ENCODE results near the gene MMP11. TPM values are rescaled to one million over a fixed set of nuclear protein-coding genes. Genes with fewer than 3 reads are reported as not detected.

The MMP11 gene
- total and polyA plus RNA-seq, 11 donors = 5.2 to 17.0 (median 10.4) TPM

- Histone ChIP-seq H3K4me3 (no peak overlapping the region), H3K9me3 (no peaks in the 10 kb centered on the region), H3K27me3 (no peaks in the 10 kb centered on the region), H3K4me1 (peaks cover 0 to 45% (median 18%) of the 10 kb centered on the region in 12 donors), H3K27ac (no peak overlapping the region), H3K36me3 (peaks cover 0 to 95% (median 77%) of the 10 kb centered on the region in 9 donors)
- ATAC-seq (no peak), DNase-seq (no peak)
- TF ChIP-seq CTCF (IDR thresholded peaks at IDR 0.05) (no peak), POLR2A (IDR thresholded peaks at IDR 0.05) (no peak)
- intact Hi-C loops (cut with DNase I) = no loop called here
- 85 to 95% (median 89%) methylated on average over 2 of the region's 2 CpGs for WGBS, 4 donors
These were observed 45.9 kb downstream of the MMP11 start for GRCh38 chr22:23818541-23818940.

- no peak for ATAC-seq
- Histone ChIP-seq H3K9me3 (no peaks in the 10 kb centered on the region), H3K27ac (peak overlapping the region in 1 of 12 donors; percentile 97), H3K27me3 (no peaks in the 10 kb centered on the region), H3K4me3 (no peak overlapping the region), H3K36me3 (peaks cover 0 to 98% (median 90%) of the 10 kb centered on the region in 9 donors), H3K4me1 (peaks cover 3 to 63% (median 31%) of the 10 kb centered on the region in 12 donors)
- WGBS, 4 donors = 59 to 70% (median 63%) methylated on average over 4 of the region's 4 CpGs
- TF ChIP-seq POLR2A (IDR thresholded peaks at IDR 0.05) (no peak), CTCF (IDR thresholded peaks at IDR 0.05) (no peak)
- intact Hi-C loops (cut with DNase I) = no loop called here
- no peak for DNase-seq
These were observed 48.1 kb downstream of the MMP11 start for GRCh38 chr22:23820748-23821211.

- H3K4me1 ChIP-seq = peaks cover 3 to 63% (median 36%) of the 10 kb centered on the region in 12 donors
- H3K36me3 ChIP-seq = peaks cover 0 to 98% (median 88%) of the 10 kb centered on the region in 9 donors
- intact Hi-C loops (cut with DNase I) = no loop called here
- no peak for TF ChIP-seq POLR2A (IDR thresholded peaks at IDR 0.05)
- TF ChIP-seq CTCF (IDR thresholded peaks at IDR 0.05) = no peak
- H3K9me3 ChIP-seq = no peaks in the 10 kb centered on the region
- peak; percentile 38 to 61 (median 43) for ATAC-seq
- no peak overlapping the region for H3K4me3 ChIP-seq
- peak overlapping the region; percentile 6 to 97 (median 72) for H3K27ac ChIP-seq
- WGBS, 4 donors = 52 to 73% (median 64%) methylated on average over 6 of the region's 6 CpGs
- peak in 1 of 5 donors; percentile 42 for DNase-seq
- no peaks in the 10 kb centered on the region for H3K27me3 ChIP-seq
These were observed 49.5 kb downstream of the MMP11 start for GRCh38 chr22:23822101-23822671.

DNA sequence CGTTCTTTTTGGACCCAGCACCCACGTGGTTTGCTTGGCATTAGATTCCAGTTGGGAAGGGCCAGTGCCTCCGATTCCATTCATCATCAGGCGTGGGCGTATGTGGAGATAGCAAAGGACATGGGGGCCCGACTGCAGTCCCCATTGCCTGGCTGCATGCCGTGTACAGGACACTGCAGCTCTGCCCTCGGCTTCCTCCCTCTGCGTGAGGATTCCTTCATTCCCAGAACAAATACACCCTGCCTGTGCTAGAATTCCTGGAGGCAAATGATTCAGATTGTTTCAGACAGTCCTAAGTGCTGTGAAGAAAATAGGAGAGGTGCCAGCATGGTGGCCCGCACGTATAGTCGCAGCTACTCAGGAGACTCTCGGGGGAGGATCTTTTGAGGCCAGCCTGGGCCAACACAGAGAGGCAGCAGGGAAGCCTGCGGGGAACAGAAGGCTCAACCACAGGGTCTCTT lies 50.7 kb downstream of the MMP11 start:
- no peaks in the 10 kb centered on the region for H3K27me3 ChIP-seq
- H3K36me3 ChIP-seq = peaks cover 0 to 96% (median 88%) of the 10 kb centered on the region in 9 donors
- intact Hi-C loops (cut with DNase I) = no loop called here
- TF ChIP-seq CTCF (IDR thresholded peaks at IDR 0.05) = no peak
- no peak for TF ChIP-seq POLR2A (IDR thresholded peaks at IDR 0.05)
- H3K4me3 ChIP-seq = no peak overlapping the region
- H3K27ac ChIP-seq = peak overlapping the region; percentile 55 to 97 (median 74)
- no peaks in the 10 kb centered on the region for H3K9me3 ChIP-seq
- H3K4me1 ChIP-seq = peaks cover 7 to 74% (median 39%) of the 10 kb centered on the region in 12 donors
- 56 to 62% (median 58%) methylated on average over 13 to 14 of the region's 14 CpGs for WGBS, 4 donors
- ATAC-seq (peak; percentile 63 to 75 (median 70)), DNase-seq (peak in 3 of 5 donors; percentile 39 to 77 (median 66))
